WERI-Rb-1 (cell line): Measurements from ENCODE around the gene ZNF337.
"Not testable (repeated sequence)": the region's sequence is repeated elsewhere in the genome, so short reads cannot be mapped to it uniquely, and the experiment has no call there.

Experiments
- DNase-seq: peaks from one replicate; pipeline ENCODE4 v3.0.0-alpha.2; 2020
- H3K27ac ChIP-seq: fragments of 250-450 bp; sonication (Bioruptor Pico); 2 replicates; pipeline ENCODE4 v1.5.1; 2020; ENCODE audit warnings: mild to moderate bottlenecking, moderate library complexity
- H3K27me3 ChIP-seq: fragments of 250-450 bp; sonication (Bioruptor Pico); 2 replicates; pipeline ENCODE4 v1.5.1; 2021; ENCODE audit warnings: mild to moderate bottlenecking, low read depth, moderate library complexity; ENCODE audit not compliant: insufficient read depth, severe bottlenecking
- H3K36me3 ChIP-seq: fragments of 250-450 bp; sonication (Bioruptor Pico); 2 replicates; pipeline ENCODE4 v1.5.1; 2020; ENCODE audit warnings: mild to moderate bottlenecking, moderate library complexity
- H3K4me3 ChIP-seq: 2 replicates; pipeline ENCODE4 v1.5.1; 2011; ENCODE audit warnings: low read depth, mild to moderate bottlenecking, control low read depth, low read length
- H3K9me3 ChIP-seq: fragments of 250-450 bp; sonication (Bioruptor Pico); 2 replicates; pipeline ENCODE4 v1.5.1; 2021; ENCODE audit warnings: mild to moderate bottlenecking, moderate library complexity; ENCODE audit not compliant: severe bottlenecking
- TF ChIP-seq, protein P1 (sequence below): IDR thresholded peaks from 2 replicates; pipeline ENCODE4 v1.5.1; 2011; ENCODE audit warnings: low read depth, mild to moderate bottlenecking, control low read depth, inconsistent platforms, low read length

Gene ZNF337

DNA sequence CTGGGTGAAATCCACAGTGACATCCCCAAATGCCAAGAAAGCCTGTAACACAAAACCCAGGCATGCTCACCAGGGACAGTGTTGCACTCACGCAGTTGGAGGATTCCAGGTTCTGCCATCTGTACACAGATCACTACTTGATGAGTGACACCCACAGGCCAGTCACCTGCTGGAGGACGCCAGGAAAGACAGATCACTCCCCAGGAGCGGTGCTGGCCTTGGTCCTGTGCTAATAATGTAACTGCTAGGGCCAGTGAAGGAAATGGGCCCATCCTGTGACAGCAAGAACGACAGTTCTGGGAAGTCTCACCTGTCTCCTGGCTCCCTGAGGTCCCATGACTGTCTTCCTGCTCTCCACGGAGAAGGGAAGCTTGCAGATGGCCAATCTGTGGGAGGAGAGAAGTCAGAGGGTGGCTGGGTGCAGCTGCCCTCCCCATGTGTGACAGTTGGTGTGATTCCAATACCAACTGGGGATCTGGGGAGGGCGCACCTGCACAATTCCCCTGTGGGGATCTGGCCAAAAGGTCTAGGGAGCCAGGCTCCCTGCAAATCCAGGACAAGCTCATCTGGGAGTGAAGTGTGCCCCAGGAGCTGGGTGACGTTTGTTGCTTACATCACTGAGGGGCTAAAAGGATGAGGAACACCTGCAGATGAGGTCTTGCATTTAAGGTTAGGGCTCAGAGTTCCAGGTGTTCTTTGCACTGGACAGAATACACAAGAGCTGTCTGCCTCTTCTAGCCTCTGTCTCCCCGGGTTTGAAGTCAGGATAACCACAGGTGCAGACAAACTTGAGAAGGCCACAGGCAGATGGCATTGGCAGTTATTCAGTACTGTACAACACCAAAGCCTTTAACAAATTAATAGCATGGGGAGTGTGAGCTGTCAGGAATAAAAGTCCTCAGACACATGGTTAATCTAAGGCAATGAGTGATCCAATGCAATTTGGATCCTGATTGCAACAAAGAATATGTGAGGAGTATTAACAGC lies 10.3 kb downstream of the ZNF337 start:
- TF ChIP-seq, protein P1, sequence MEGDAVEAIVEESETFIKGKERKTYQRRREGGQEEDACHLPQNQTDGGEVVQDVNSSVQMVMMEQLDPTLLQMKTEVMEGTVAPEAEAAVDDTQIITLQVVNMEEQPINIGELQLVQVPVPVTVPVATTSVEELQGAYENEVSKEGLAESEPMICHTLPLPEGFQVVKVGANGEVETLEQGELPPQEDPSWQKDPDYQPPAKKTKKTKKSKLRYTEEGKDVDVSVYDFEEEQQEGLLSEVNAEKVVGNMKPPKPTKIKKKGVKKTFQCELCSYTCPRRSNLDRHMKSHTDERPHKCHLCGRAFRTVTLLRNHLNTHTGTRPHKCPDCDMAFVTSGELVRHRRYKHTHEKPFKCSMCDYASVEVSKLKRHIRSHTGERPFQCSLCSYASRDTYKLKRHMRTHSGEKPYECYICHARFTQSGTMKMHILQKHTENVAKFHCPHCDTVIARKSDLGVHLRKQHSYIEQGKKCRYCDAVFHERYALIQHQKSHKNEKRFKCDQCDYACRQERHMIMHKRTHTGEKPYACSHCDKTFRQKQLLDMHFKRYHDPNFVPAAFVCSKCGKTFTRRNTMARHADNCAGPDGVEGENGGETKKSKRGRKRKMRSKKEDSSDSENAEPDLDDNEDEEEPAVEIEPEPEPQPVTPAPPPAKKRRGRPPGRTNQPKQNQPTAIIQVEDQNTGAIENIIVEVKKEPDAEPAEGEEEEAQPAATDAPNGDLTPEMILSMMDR, result peak; percentile 19; the same call in 1 of the 2 replicates
- H3K9me3 ChIP-seq, result no peaks in the 10 kb centered on the region
- H3K27ac ChIP-seq, result peak overlapping the region; percentile 30
- peak; percentile 61 for DNase-seq
- peaks cover 7% of the 10 kb centered on the region for H3K36me3 ChIP-seq
- no peak overlapping the region for H3K4me3 ChIP-seq
- no peaks in the 10 kb centered on the region for H3K27me3 ChIP-seq

DNA sequence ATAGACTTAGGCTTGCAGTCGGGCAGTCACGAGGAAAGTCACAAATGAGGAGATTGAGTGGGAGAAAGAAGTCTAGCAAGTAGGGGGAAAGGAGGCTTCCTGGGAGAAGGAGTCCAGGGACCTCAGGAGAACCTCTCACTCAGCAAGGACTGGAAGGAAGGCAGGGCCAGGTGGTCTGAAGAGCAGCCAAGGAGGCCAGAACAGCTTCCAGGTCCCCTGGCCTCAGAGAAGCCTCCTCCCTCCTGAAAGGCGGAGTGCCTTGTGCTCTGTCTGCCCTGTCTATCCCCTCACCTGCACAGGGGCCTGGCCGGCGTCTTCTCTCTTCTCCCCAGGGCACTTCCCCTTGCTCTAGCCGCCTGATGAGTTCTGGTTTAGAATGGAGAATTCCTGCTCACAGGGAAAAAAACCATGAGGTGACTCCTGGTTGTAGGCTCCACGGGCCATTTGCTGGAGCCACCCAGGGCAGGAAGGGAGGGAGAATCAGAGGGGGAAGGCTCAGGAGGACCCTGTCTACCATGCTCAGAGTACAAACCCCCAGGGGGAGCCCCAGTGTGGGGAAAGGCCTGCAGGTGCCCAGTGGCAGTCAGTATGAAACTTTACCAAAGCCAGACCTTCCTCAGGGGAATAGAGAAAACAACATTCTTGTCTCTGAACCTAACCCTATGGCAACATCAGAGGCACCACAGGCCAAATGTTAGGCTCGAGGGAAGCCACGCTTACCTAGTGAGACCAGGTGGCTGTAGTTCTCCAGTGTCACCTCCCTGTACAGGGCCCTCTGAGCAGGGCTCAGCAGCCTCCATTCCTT lies 11.2 kb downstream of the ZNF337 start:
- Histone ChIP-seq H3K27me3 (no peaks in the 10 kb centered on the region), H3K4me3 (no peak overlapping the region), H3K27ac (peak overlapping the region; percentile 30), H3K9me3 (no peaks in the 10 kb centered on the region), H3K36me3 (peaks cover 15% of the 10 kb centered on the region)
- TF ChIP-seq, protein P1, result peak; percentile 43; the same call in 1 of the 2 replicates
- DNase-seq, result peak; percentile 42

DNA sequence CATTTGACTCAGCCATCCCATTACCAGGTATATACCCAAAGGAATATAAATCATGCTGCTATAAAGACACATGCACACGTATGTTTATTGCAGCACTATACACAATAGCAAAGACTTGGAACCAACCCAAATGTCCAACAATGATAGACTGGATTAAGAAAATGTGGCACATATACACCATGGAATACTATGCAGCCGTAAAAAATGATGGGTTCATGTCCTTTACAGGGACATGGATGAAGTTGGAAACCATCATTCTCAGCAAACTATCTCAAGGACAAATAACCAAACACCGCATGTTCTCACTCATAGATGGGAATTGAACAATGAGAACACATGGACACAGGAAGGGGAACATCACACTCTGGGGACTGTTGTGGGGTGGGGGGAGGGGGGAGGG lies 12.8 kb downstream of the ZNF337 start:
- not testable (repeated sequence) for H3K27ac ChIP-seq, H3K9me3 ChIP-seq, H3K27me3 ChIP-seq, DNase-seq, H3K4me3 ChIP-seq
- H3K36me3 ChIP-seq, result peaks cover 25% of the 10 kb centered on the region

DNA sequence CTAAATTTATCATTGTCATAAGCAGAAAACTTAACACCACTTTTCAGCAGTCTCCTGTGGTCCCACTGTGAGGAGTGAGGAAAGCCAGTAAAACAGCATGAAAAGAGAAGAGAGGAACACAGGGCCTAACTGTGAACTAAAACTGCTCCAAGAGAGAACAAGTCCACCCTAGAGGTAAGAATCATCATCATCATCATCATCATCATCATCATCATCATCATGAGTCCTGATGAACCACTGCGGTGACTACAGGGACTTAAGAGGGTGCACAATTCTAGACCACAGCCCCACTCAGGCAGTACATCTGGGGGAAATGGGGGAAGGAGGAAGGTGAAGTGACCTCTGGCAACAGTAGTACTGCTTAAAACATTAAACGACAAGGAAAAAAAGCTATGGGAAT lies 13.6 kb downstream of the ZNF337 start:
- H3K36me3 ChIP-seq, result peaks cover 31% of the 10 kb centered on the region

DNA sequence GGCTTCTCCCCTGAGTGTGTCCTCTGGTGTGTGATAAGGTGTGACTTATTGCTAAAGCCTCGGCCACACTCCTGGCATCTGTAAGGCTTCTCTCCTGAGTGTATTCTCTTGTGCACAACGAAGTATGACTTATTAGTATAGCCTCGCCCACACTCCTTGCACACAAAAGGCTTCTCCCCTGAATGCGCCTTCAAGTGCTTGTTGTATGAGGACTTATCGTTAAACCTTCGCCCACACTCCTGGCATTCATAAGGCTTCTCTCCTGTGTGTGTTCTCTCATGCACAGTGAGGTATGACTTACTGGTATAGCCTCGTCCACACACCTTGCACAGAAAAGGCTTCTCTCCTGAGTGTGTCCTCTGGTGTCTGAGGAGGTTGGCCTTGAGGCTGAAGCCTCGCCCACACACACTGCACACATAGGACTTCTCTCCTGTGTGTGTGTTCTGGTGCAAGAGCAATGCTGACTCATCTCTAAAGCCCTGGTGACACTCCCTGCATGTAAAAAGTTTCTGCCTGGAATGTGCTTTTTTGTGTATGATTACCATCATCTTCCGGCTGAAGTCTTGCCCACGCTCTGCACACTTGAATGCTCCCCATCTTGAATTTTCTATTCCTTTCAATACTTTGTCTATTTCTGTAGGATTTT lies 20.4 kb downstream of the ZNF337 start:
- H3K27ac ChIP-seq, result no peak overlapping the region
- H3K27me3 ChIP-seq, result no peaks in the 10 kb centered on the region
- H3K9me3 ChIP-seq, result no peaks in the 10 kb centered on the region
- peaks cover 64% of the 10 kb centered on the region for H3K36me3 ChIP-seq
- no peak for DNase-seq
- TF ChIP-seq, protein P1, result no peak
- H3K4me3 ChIP-seq, result no peak overlapping the region

More for the DNA sequence above, 13.6 kb downstream of the ZNF337 start:
- Histone ChIP-seq H3K27me3 (no peaks in the 10 kb centered on the region), H3K9me3 (no peaks in the 10 kb centered on the region), H3K27ac (no peak overlapping the region), H3K4me3 (no peak overlapping the region)
- TF ChIP-seq, protein P1, result no peak
- DNase-seq, result no peak
